PC-9 (cell line): ENCODE data around the gene NOVA1. TPM values are rescaled to one million over a fixed set of nuclear protein-coding genes. Genes with fewer than 3 reads are reported as not detected.

Source experiments
- BruUV-seq: library from RNA; stranded (reverse); fragments of 400-500 nt; replicated peaks from 2 replicates; lab custom pipeline; 2021; lab: Mats Ljungman, UMichigan
- CTCF ChIA-PET: fragments of 300-600 bp; sonication (Branson Sonifier 250); formaldehyde crosslinking; loops from one replicate; lab custom pipeline; 2022; ENCODE audit warnings: antibody characterized with exemption; lab: Charles Lee
- POLR2A ChIA-PET: fragments of 300-600 bp; sonication (Branson Sonifier 250); formaldehyde crosslinking; loops from one replicate; lab custom pipeline; 2022; ENCODE audit warnings: antibody characterized with exemption; ENCODE audit not compliant: unreplicated experiment; lab: Charles Lee
- DNase-seq, 2 experiments: peaks; one replicate each; pipeline versions ENCODE4 v3.0.0 to v3.0.0-alpha.2; 2015 to 2022; ENCODE audit warnings: mixed read lengths in 1 of 2
- H2AFZ ChIP-seq: fragments of 200-600 bp; sonication (generic); 2 replicates; pipeline ENCODE4 v1.8.1; 2017; ENCODE audit warnings: antibody characterized with exemption
- H3F3A ChIP-seq: fragments of 200-600 bp; sonication (generic); 2 replicates; pipeline ENCODE4 v1.8.1; 2017; ENCODE audit warnings: antibody characterized with exemption, mild to moderate bottlenecking, low read depth; ENCODE audit not compliant: insufficient read depth
- H3K27ac ChIP-seq: fragments of 200-600 bp; sonication (generic); 2 replicates; pipeline ENCODE4 v1.6.1; 2016; ENCODE audit warnings: mixed run types
- H3K27me3 ChIP-seq: fragments of 200-600 bp; sonication (generic); 2 replicates; pipeline ENCODE4 v1.6.1; 2016; ENCODE audit warnings: low read depth, mixed run types; ENCODE audit not compliant: insufficient read depth
- H3K36me3 ChIP-seq: fragments of 200-600 bp; sonication (generic); 2 replicates; pipeline ENCODE4 v1.6.1; 2016; ENCODE audit warnings: low read depth, mixed run types
- H3K4me1 ChIP-seq: fragments of 200-600 bp; sonication (generic); replicated peaks from 2 replicates; pipeline ENCODE4 v1.6.1; 2016; ENCODE audit warnings: mixed run types; ENCODE audit not compliant: insufficient read depth
- H3K4me2 ChIP-seq: fragments of 200-600 bp; sonication (generic); 2 replicates; pipeline ENCODE4 v1.6.1; 2017; ENCODE audit warnings: mixed run types
- H3K4me3 ChIP-seq: fragments of 200-600 bp; sonication (generic); 2 replicates; pipeline ENCODE4 v1.6.1; 2016; ENCODE audit warnings: mixed run types
- H3K79me2 ChIP-seq: fragments of 200-600 bp; sonication (generic); 2 replicates; pipeline ENCODE4 v1.6.1; 2017; ENCODE audit warnings: low read depth, mixed run types
- H3K9me2 ChIP-seq: fragments of 200-600 bp; sonication (generic); 2 replicates; pipeline ENCODE4 v1.8.1; 2017; ENCODE audit warnings: mild to moderate bottlenecking; ENCODE audit not compliant: insufficient read depth
- H3K9me3 ChIP-seq: fragments of 200-600 bp; sonication (generic); 2 replicates; pipeline ENCODE4 v1.8.1; 2016; ENCODE audit warnings: low read depth; ENCODE audit not compliant: insufficient read depth
- H4K20me1 ChIP-seq: fragments of 200-600 bp; sonication (generic); 2 replicates; pipeline ENCODE4 v1.8.1; 2017; ENCODE audit not compliant: insufficient read depth
- EZH2 ChIP-seq: fragments of 200-600 bp; sonication (generic); IDR thresholded peaks from 2 replicates; pipeline ENCODE4 v1.8.0; 2017; ENCODE audit warnings: antibody characterized with exemption, low read depth
- intact Hi-C: fragments of 100-400 bp; cut with micrococcal nuclease; formaldehyde crosslinking; loops from one replicate; pipeline ENCODE4 v1.10.0; 2022; ENCODE audit not compliant: unreplicated experiment
- total RNA-seq: library from RNA; stranded (reverse); gene quantifications from 2 replicates; pipeline ENCODE4 v1.2.3, GENCODE V29; 2021
- TF ChIP-seq, protein P1 (sequence below): fragments of 200-600 bp; sonication (generic); conservative IDR thresholded peaks from 2 replicates; pipeline ENCODE4 v1.6.1; 2017; ENCODE audit warnings: mixed run types, antibody characterized with exemption, mild to moderate bottlenecking, moderate library complexity

The NOVA1 gene
- total RNA-seq, 1 experiment from 2014 or later = 1.1 TPM

GRCh38 chr14:26549571-26549970 is 48.3 kb downstream of the NOVA1 start:
- no peaks in the 10 kb centered on the region for H3K36me3 ChIP-seq
- no peak overlapping the region for H3K4me2 ChIP-seq
- TF ChIP-seq, protein P1, sequence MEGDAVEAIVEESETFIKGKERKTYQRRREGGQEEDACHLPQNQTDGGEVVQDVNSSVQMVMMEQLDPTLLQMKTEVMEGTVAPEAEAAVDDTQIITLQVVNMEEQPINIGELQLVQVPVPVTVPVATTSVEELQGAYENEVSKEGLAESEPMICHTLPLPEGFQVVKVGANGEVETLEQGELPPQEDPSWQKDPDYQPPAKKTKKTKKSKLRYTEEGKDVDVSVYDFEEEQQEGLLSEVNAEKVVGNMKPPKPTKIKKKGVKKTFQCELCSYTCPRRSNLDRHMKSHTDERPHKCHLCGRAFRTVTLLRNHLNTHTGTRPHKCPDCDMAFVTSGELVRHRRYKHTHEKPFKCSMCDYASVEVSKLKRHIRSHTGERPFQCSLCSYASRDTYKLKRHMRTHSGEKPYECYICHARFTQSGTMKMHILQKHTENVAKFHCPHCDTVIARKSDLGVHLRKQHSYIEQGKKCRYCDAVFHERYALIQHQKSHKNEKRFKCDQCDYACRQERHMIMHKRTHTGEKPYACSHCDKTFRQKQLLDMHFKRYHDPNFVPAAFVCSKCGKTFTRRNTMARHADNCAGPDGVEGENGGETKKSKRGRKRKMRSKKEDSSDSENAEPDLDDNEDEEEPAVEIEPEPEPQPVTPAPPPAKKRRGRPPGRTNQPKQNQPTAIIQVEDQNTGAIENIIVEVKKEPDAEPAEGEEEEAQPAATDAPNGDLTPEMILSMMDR = no peak
- TF ChIP-seq EZH2 = no peak
- no peaks in the 10 kb centered on the region for H3K79me2 ChIP-seq
- H2AFZ ChIP-seq = no peak overlapping the region
- no peaks in the 10 kb centered on the region for H3K27me3 ChIP-seq
- no peak for DNase-seq
- H3K9me2 ChIP-seq = no peaks in the 10 kb centered on the region
- no TSS peak for BruUV-seq
- no peak overlapping the region for H3K27ac ChIP-seq
- no peaks in the 10 kb centered on the region for H3K9me3 ChIP-seq
- no peaks in the 10 kb centered on the region for H3K4me1 ChIP-seq
- intact Hi-C loops = no loop called here
- no peaks in the 10 kb centered on the region for H4K20me1 ChIP-seq
- no peak overlapping the region for H3K4me3 ChIP-seq
- POLR2A ChIA-PET = no interaction called here
- CTCF ChIA-PET = no interaction called here
- no peaks in the 10 kb centered on the region for H3F3A ChIP-seq

DNA sequence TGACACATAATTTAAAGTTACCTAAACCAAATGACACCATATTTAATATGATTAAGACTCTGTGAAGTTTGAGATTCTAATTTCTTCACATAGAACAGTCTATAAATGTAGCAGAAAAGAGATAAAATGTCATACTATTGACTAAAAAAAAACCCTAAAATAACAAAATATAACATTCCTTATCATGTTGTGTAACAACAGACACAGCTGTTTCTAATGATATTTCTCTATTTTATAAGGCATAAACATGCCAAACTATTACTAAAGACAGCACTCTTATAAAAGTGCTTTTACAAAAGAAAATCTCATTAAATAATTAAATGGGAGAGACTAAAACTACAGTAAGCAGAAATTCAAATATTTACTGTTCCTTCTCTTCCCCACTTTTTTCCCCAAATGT is 49.4 kb downstream of the NOVA1 start:
- TF ChIP-seq EZH2 = no peak
- TF ChIP-seq, protein P1 = no peak
- ChIA-PET POLR2A (no interaction called here), CTCF (no interaction called here)
- no peaks in the 10 kb centered on the region for H3K36me3 ChIP-seq
- no peak for DNase-seq
- H3K4me3 ChIP-seq = no peak overlapping the region
- H4K20me1 ChIP-seq = no peaks in the 10 kb centered on the region
- H3K4me1 ChIP-seq = no peaks in the 10 kb centered on the region
- no peaks in the 10 kb centered on the region for H3F3A ChIP-seq
- H2AFZ ChIP-seq = no peak overlapping the region
- BruUV-seq = no TSS peak
- H3K79me2 ChIP-seq = no peaks in the 10 kb centered on the region
- no peaks in the 10 kb centered on the region for H3K27me3 ChIP-seq
- intact Hi-C loops = no loop called here
- H3K9me2 ChIP-seq = no peaks in the 10 kb centered on the region
- H3K9me3 ChIP-seq = no peaks in the 10 kb centered on the region
- H3K27ac ChIP-seq = no peak overlapping the region
- H3K4me2 ChIP-seq = no peak overlapping the region

GRCh38 chr14:26538176-26538575 is 59.7 kb downstream of the NOVA1 start:
- H3K9me2 ChIP-seq = no peaks in the 10 kb centered on the region
- no peak overlapping the region for H3K4me3 ChIP-seq
- ChIA-PET POLR2A (no interaction called here), CTCF (no interaction called here)
- H4K20me1 ChIP-seq = no peaks in the 10 kb centered on the region
- H3K4me1 ChIP-seq = no peaks in the 10 kb centered on the region
- H3K36me3 ChIP-seq = no peaks in the 10 kb centered on the region
- H3K27ac ChIP-seq = no peak overlapping the region
- no peak overlapping the region for H3K4me2 ChIP-seq
- BruUV-seq = no TSS peak
- no peaks in the 10 kb centered on the region for H3K79me2 ChIP-seq
- no peak for DNase-seq
- intact Hi-C loops = no loop called here
- no peak overlapping the region for H2AFZ ChIP-seq
- no peaks in the 10 kb centered on the region for H3F3A ChIP-seq
- H3K9me3 ChIP-seq = no peaks in the 10 kb centered on the region
- TF ChIP-seq, protein P1 = no peak
- TF ChIP-seq EZH2 = no peak
- no peaks in the 10 kb centered on the region for H3K27me3 ChIP-seq
